ENCODE results near the gene LIPC.

Gene LIPC

GRCh38 chr15:58390118-58390517, 41.7 kb upstream of the LIPC start:
- no peak overlapping the region for H3K27ac ChIP-seq (ENCODE audit: extremely low read depth, low read depth, low read length)
- ChIA-PET CTCF (interaction anchor here (1.4 kb wide), 1 partner anchor 119 kb away, joined by 3 read pairs; no protein-coding TSS in a partner anchor), POLR2A (no interaction called here)

GRCh38 chr15:58390655-58391054, 41.1 kb upstream of the LIPC start:
- POLR2A ChIA-PET: no interaction called here
- Histone ChIP-seq H3K4me1 (ENCODE audit: control insufficient read depth, insufficient read depth, low read length) (no peaks in the 10 kb centered on the region), H3K36me3 (ENCODE audit: control insufficient read depth in 2 of 2, insufficient read depth in 1 of 2, low read length in 2 of 2) (no peaks in the 10 kb centered on the region)

More at GRCh38 chr15:58390118-58390517, 41.7 kb upstream of the LIPC start:
- TF ChIP-seq ZNF335 (tag by site-specific recombination; conservative IDR thresholded peaks at IDR 0.05): no peak
- TF ChIP-seq ZNF654 (tag by site-specific recombination; IDR thresholded peaks at IDR 0.05; ENCODE audit: low read depth): no peak
- no peak for TF ChIP-seq ZNF776 (tag by site-specific recombination; IDR thresholded peaks at IDR 0.05; ENCODE audit: borderline replicate concordance)
- no peak for TF ChIP-seq ZNF423 (tag by site-specific recombination; IDR thresholded peaks at IDR 0.05)
- TF ChIP-seq ZXDB (tag by site-specific recombination; IDR thresholded peaks at IDR 0.05): no peak
- TF ChIP-seq, protein P1, sequence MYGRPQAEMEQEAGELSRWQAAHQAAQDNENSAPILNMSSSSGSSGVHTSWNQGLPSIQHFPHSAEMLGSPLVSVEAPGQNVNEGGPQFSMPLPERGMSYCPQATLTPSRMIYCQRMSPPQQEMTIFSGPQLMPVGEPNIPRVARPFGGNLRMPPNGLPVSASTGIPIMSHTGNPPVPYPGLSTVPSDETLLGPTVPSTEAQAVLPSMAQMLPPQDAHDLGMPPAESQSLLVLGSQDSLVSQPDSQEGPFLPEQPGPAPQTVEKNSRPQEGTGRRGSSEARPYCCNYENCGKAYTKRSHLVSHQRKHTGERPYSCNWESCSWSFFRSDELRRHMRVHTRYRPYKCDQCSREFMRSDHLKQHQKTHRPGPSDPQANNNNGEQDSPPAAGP (tag by site-specific recombination; IDR thresholded peaks at IDR 0.05): no peak
- TF ChIP-seq HIC1 (tag by site-specific recombination; IDR thresholded peaks at IDR 0.05): no peak
- TF ChIP-seq KLF8 (tag by site-specific recombination; IDR thresholded peaks at IDR 0.05): no peak
- Histone ChIP-seq H3K4me1 (ENCODE audit: control insufficient read depth, insufficient read depth, low read length) (no peaks in the 10 kb centered on the region), H3K36me3 (ENCODE audit: control insufficient read depth in 2 of 2, insufficient read depth in 1 of 2, low read length in 2 of 2) (no peaks in the 10 kb centered on the region), H3K9me3 (ENCODE audit: control insufficient read depth, insufficient read depth, low read depth, low read length) (no peaks in the 10 kb centered on the region), H3K4me3 (ENCODE audit: low read depth, low read length) (no peak overlapping the region)

DNA sequence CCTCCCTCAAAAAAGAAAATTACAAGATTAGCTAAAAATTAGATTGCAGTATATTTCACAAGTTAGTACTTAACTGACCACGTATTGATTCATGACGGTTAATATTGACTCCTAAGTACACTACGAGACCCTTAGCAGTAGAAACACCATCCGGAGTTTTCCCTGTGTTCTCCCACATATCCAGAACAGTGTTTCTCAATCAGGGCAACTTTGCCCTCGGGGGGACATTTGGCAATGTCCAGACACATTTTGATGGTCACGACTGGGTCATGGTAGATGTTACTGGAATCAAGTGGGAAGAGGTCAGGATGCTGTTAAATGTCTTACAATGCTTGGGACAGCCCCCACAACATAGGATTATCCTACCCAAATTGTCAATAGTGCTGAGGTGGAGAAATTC, 40.7 kb upstream of the LIPC start:
- ChIA-PET CTCF (interaction anchor here (1.4 kb wide), 1 partner anchor 120 kb away, joined by 3 read pairs; no protein-coding TSS in a partner anchor), POLR2A (no interaction called here)
- Histone ChIP-seq H3K9me3 (ENCODE audit: control insufficient read depth, insufficient read depth, low read depth, low read length) (no peaks in the 10 kb centered on the region), H3K4me1 (ENCODE audit: control insufficient read depth, insufficient read depth, low read length) (no peaks in the 10 kb centered on the region), H3K36me3 (ENCODE audit: control insufficient read depth in 2 of 2, insufficient read depth in 1 of 2, low read length in 2 of 2) (no peaks in the 10 kb centered on the region), H3K4me3 (ENCODE audit: low read depth, low read length) (no peak overlapping the region), H3K27ac (ENCODE audit: extremely low read depth, low read depth, low read length) (no peak overlapping the region)
- TF ChIP-seq GFI1B (tag by site-specific recombination; IDR thresholded peaks at IDR 0.05): no peak
- no peak for TF ChIP-seq ZNF473 (tag by site-specific recombination; IDR thresholded peaks at IDR 0.05)
- TF ChIP-seq GLI2 (tag by site-specific recombination; IDR thresholded peaks at IDR 0.05; ENCODE audit: borderline replicate concordance, low read depth): no peak
- no peak for TF ChIP-seq TSHZ1 (tag by site-specific recombination; IDR thresholded peaks at IDR 0.05; ENCODE audit: borderline replicate concordance)
- TF ChIP-seq ZFP41 (tag by site-specific recombination; IDR thresholded peaks at IDR 0.05; ENCODE audit: borderline replicate concordance): no peak
- no peak for TF ChIP-seq BCL11B (tag by site-specific recombination; IDR thresholded peaks at IDR 0.05; ENCODE audit: low read depth)
- TF ChIP-seq ZNF670 (tag by site-specific recombination; IDR thresholded peaks at IDR 0.05; ENCODE audit: low read depth): no peak
- no peak for TF ChIP-seq ZNF521 (tag by site-specific recombination; IDR thresholded peaks at IDR 0.05)

More at GRCh38 chr15:58390655-58391054, 41.1 kb upstream of the LIPC start:
- H3K27ac ChIP-seq (ENCODE audit: extremely low read depth, low read depth, low read length): no peak overlapping the region
- no peak overlapping the region for H3K4me3 ChIP-seq (ENCODE audit: low read depth, low read length)
- H3K9me3 ChIP-seq (ENCODE audit: control insufficient read depth, insufficient read depth, low read depth, low read length): no peaks in the 10 kb centered on the region
- TF ChIP-seq ZNF624 (tag by site-specific recombination; IDR thresholded peaks at IDR 0.05) (no peak), SETDB1 (IDR thresholded peaks at IDR 0.05; ENCODE audit: insufficient read length, low read length) (no peak), SP7 (tag by site-specific recombination; IDR thresholded peaks at IDR 0.05) (no peak), ZNF138 (tag by site-specific recombination; IDR thresholded peaks at IDR 0.05; ENCODE audit: borderline replicate concordance) (no peak), ZNF664 (tag by site-specific recombination; IDR thresholded peaks at IDR 0.05) (no peak), ZNF223 (tag by site-specific recombination; IDR thresholded peaks at IDR 0.05) (no peak), ZSCAN23 (tag by site-specific recombination; IDR thresholded peaks at IDR 0.05) (no peak), ZNF521 (tag by site-specific recombination; IDR thresholded peaks at IDR 0.05) (no peak), ZNF792 (tag by site-specific recombination; IDR thresholded peaks at IDR 0.05) (no peak), KLF8 (tag by site-specific recombination; IDR thresholded peaks at IDR 0.05) (no peak), ZNF473 (tag by site-specific recombination; IDR thresholded peaks at IDR 0.05) (no peak), ZNF23 (tag by site-specific recombination; IDR thresholded peaks at IDR 0.05; ENCODE audit: borderline replicate concordance) (no peak)
- TF ChIP-seq, protein P2, sequence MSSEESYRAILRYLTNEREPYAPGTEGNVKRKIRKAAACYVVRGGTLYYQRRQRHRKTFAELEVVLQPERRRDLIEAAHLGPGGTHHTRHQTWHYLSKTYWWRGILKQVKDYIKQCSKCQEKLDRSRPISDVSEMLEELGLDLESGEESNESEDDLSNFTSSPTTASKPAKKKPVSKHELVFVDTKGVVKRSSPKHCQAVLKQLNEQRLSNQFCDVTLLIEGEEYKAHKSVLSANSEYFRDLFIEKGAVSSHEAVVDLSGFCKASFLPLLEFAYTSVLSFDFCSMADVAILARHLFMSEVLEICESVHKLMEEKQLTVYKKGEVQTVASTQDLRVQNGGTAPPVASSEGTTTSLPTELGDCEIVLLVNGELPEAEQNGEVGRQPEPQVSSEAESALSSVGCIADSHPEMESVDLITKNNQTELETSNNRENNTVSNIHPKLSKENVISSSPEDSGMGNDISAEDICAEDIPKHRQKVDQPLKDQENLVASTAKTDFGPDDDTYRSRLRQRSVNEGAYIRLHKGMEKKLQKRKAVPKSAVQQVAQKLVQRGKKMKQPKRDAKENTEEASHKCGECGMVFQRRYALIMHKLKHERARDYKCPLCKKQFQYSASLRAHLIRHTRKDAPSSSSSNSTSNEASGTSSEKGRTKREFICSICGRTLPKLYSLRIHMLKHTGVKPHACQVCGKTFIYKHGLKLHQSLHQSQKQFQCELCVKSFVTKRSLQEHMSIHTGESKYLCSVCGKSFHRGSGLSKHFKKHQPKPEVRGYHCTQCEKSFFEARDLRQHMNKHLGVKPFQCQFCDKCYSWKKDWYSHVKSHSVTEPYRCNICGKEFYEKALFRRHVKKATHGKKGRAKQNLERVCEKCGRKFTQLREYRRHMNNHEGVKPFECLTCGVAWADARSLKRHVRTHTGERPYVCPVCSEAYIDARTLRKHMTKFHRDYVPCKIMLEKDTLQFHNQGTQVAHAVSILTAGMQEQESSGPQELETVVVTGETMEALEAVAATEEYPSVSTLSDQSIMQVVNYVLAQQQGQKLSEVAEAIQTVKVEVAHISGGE (tag by site-specific recombination; conservative IDR thresholded peaks at IDR 0.05; ENCODE audit: low read depth): no peak
- CTCF ChIA-PET: interaction anchor here (1.4 kb wide), 1 partner anchor 119 kb away, joined by 3 read pairs; no protein-coding TSS in a partner anchor

Data from HEK293 (cell line).